ENCODE results near the gene ADCK2.
"Not testable (repeated sequence)": the region's sequence is repeated elsewhere in the genome, so short reads cannot be mapped to it uniquely, and the experiment has no call there.

ADCK2 gene

GRCh38 chr7:140696024-140696679 lies 23.4 kb downstream of the ADCK2 start:
- peak; percentile 93 for DNase-seq

DNA sequence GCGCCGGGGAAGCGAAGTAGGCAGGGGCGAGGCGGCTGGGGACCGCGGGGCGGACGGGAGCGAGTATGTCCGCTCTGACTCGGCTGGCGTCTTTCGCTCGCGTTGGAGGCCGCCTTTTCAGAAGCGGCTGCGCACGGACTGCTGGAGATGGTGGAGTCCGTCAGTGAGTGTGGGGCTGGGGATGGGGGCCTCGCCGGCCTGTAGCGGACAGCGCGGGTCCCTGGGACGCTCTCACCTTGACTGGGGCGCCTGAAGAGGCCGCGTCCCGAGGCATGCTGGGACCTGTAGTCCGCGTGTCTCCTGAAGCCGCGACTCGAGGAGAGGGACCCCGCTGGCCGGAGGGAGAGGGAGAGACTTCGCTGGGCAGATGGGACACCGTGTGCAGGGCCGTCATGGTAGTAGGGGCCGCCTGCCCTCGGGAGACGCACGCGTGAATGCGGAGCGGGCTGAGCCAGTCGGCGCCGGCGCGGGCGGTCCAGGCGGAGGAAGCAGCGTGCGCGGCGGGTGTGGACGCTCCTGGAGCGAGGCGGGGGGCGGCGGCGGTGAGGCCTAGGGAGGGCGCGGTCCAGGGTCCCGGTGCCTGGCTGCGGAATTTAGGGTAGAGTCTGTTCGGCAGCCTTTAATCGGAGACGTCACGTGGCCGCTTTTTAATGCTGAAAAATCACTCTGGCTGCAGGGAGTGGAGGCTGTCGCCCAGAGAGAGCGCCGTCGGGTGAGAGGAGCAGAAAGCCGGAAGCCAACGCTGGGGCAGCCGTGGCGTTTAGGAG lies 24.1 kb downstream of the ADCK2 start, which contains the start of gene NDUFB2:
Gene NDUFB2 (plus strand): TSS at position 29 of the 767 bp plus-strand sequence. CDS start 37 bp downstream, at position 66.
- peak; percentile 84 for DNase-seq

DNA sequence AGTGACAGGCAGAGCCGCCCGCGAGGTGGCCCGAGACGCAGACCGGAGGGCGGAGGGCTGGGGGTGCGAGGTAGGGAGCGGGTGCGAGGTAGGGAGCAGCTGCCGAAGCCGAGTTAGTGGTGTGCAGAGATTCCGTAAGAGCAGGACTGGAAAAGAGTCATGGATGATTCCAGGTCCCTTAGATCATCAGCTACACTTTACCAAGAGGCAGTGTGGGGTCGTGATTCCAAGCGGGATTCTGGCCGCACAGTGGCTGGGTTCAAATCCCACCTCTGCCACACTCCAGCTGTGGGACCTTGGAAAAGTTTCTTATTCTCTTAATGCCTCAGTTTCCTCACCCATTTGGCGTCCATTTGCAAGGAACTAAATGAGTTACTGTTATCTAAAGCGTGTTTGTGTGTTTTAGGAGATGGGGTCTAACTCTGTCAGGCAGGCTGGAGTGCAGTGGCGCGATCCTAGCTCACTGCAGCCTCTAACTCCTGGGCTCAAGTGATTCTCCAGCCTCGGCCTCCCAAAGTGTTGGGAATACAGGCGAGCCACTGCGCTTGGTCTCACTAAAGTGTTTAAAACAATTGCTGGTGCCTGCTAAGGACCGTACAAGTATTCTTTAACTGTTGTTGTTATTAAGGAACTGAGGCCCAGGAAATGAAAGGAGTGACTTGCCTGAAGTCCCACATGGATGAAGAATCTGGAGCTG lies 24.9 kb downstream of the ADCK2 start:
- no peak for DNase-seq

- DNase-seq, result no peak
Measured at GRCh38 chr7:140698477-140698876, 25.7 kb downstream of the ADCK2 start.

DNA sequence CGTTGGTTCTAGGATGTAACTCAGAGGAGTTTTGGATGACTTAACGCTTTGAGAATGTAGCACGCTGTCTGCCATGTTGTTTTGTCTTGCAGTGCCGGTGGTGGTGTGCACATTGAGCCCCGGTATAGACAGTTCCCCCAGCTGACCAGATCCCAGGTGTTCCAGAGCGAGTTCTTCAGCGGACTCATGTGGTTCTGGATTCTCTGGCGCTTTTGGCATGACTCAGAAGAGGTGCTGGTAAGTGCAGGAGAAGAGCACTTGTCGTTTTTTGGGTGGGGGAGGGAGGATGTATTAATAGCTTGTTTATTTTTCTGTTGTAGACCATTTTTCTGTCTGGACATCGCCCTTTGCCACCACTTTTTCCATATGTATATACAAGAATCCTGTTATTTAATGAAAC lies 30.0 kb downstream of the ADCK2 start:
- no peak for DNase-seq

- DNase-seq, result no peak
Measured at GRCh38 chr7:140704205-140704604, 31.5 kb downstream of the ADCK2 start.

DNA sequence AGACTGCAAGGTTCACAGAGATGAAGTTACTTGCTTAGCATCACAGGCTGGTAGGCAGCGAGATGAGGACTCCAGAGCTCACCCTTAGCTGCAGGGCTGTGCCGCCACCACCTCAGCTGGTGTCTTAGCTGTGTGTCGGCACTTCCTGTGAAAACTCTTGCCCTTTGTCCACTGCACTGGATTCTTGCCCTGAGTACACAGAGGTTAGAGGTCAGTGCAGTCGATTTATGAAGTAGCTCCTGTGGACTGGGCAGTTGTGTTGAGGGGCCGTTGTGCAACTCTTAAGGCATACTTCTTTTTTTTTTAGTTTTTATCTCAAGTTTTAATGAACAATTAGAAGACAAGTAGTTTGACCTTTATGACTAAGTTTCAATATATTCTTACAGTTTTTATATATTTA lies 34.4 kb downstream of the ADCK2 start:
- DNase-seq, result no peak

DNA sequence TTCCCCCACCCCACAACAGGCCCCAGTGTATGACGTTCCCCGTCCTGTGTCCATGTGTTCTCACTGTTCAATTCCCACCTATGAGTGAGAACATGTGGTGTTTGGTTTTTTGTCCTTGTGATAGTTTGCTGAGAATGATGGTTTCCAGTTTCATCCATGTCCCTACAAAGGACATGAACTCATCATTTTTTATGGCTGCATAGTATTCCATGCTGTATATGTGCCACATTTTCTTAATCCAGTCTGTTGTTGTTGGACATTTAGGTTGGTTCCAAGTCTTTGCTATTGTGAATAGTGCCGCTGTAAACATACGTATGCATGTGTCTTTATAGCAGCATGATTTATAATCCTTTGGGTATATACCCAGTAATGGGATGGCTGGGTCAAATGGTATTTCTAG lies 36.0 kb downstream of the ADCK2 start:
- not testable (repeated sequence) for DNase-seq

DNA sequence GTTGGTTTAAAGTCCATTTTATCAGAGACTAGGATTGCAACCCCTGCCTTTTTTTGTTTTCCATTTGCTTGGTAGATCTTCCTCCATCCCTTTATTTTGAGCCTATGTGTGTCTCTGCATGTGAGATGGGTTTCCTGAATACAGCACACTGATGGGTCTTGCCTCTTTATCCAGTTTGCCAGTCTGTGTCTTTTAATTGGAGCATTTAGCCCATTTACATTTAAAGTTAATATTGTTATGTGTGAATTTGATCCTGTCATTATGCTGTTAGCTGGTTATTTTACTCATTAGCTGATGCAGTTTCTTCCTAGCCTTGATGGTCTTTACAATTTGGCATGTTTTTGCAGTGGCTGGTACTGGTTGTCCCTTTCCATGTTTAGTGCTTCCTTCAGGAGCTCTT lies 39.6 kb downstream of the ADCK2 start:
- DNase-seq, result not testable (repeated sequence)

GRCh38 chr7:140714331-140715040 lies 41.7 kb downstream of the ADCK2 start:
- no peak for DNase-seq

GRCh38 chr7:140719721-140720120 lies 47.0 kb downstream of the ADCK2 start:
- DNase-seq, result peak; percentile 8

DNA sequence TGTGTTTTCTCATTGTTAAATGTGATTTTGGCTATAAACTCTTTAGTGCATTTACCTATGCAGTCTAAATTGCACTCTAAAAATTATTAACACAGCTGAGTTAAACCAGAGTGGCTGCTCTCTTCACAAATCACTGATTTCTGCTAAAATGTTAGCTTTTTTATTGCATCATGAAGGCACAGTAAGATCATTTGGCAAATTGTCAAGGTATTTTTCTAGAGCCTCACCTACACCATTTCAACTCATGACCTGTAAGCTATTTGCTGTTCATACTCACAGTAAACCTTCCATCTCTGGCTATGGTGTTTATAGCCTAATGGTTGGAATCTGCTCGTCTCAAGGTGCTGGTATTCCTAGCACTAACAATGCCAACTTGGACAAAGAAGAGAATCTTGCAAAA lies 49.5 kb downstream of the ADCK2 start:
- DNase-seq, result no peak

DNA sequence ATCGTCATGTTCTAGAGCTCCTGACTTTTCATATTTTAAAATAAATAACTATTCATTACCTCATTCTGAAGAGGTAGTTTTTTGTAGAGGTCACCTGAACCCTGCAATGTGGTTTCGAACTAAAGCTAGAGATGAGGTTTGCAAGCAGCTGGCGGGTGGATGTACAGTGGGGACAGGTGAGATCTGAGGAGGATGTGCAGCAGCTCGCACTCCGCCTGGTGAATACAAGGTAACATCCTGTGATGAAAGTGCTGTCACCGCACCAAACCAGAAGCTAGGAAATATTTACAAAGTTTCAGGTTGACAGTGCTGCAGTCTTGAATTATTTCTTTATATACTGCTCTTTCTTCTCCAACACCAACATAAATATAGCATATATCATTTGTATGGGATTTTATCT lies 50.3 kb downstream of the ADCK2 start:
- no peak for DNase-seq

DNA sequence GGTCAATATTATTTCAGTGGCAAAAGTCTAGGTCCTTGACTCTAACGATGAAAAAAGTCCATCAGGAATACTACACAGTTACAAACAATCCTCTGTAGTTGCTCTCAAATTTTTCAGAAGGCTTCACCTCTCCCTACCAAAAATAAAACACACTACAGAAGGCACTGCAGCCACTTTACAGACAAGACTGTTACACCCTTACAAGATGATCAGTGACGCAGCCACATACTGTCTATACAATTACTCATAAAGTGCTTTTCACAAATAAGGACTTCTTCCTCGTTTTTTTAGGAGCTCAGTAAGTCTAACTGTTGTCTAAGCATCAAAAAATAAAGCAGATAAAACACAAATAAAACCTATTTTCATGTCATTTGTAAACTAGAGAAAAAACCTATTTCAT lies 50.8 kb downstream of the ADCK2 start:
- DNase-seq, result no peak

- no peak for DNase-seq
Measured at GRCh38 chr7:140724706-140725105, 52.0 kb downstream of the ADCK2 start.

- peak; percentile 26 for DNase-seq
Measured at GRCh38 chr7:140726281-140726680, 53.5 kb downstream of the ADCK2 start.

- no peak for DNase-seq
Measured at GRCh38 chr7:140732416-140732815, 59.7 kb downstream of the ADCK2 start.

- DNase-seq, result no peak
Measured at GRCh38 chr7:140734096-140734495, 61.4 kb downstream of the ADCK2 start.

GRCh38 chr7:140734729-140735128 lies 62.0 kb downstream of the ADCK2 start:
- no peak for DNase-seq

GRCh38 chr7:140738280-140738679 lies 65.5 kb downstream of the ADCK2 start:
- peak; percentile 30 for DNase-seq

GRCh38 chr7:140743255-140743654 lies 70.5 kb downstream of the ADCK2 start:
- DNase-seq, result not testable (repeated sequence)

- no peak for DNase-seq
Measured at GRCh38 chr7:140744005-140744404, 71.3 kb downstream of the ADCK2 start.

Data from fibroblast of skin of back (primary cell).